Body of pancreas (tissue), 4 donors: Measurements from ENCODE around the gene KLHL29. TPM values are rescaled to one million over a fixed set of nuclear protein-coding genes. Genes with fewer than 3 reads are reported as not detected.

Experiments used
- ATAC-seq: fragments of 150-250 bp; one replicate; pipeline ENCODE4 v1.9.1; 2016
- DNase-seq, 4 donors: peaks; one replicate each; pipeline ENCODE4 v3.0.0-alpha.2; 2019
- H3K27ac ChIP-seq, 4 donors: fragments of 200-600 bp; sonication (generic); 1 replicate in 3 of 4; 2 replicates in 1 of 4; pipeline versions ENCODE4 v1.5.1 to v1.6.1; 2016 to 2019; ENCODE audit warnings: mild to moderate bottlenecking in 1 of 4, mixed read lengths in 1 of 4, moderate library complexity in 1 of 4
- H3K27me3 ChIP-seq, 2 donors: fragments of 200-600 bp; sonication (generic); one replicate each; pipeline ENCODE4 v1.6.0; 2016; ENCODE audit warnings: mild to moderate bottlenecking in 1 of 2
- H3K36me3 ChIP-seq, 2 donors: fragments of 200-600 bp; sonication (generic); replicated peaks in 1 of 2; 2 replicates each; pipeline ENCODE4 v1.5.1; 2016; ENCODE audit warnings: low read depth in 2 of 2; ENCODE audit not compliant: insufficient read depth in 1 of 2
- H3K4me1 ChIP-seq: fragments of 200-600 bp; sonication (generic); one replicate; pipeline ENCODE4 v1.6.0; 2016
- H3K4me3 ChIP-seq, 2 donors: fragments of 200-600 bp; sonication (generic); 1 replicate in 1 of 2; 2 replicates in 1 of 2; pipeline ENCODE4 v1.5.1; 2016 to 2019
- H3K9me3 ChIP-seq, 3 donors: fragments of 200-600 bp; sonication (generic); 1 replicate in 2 of 3; 2 replicates in 1 of 3; pipeline ENCODE4 v1.5.1; 2016
- POLR2A ChIP-seq, 3 donors: fragments of 450-650 bp; IDR thresholded peaks; one replicate each; pipeline ENCODE4 v1.6.1; 2016; ENCODE audit warnings: antibody characterized with exemption in 3 of 3, mild to moderate bottlenecking in 2 of 3
- WGBS, 2 donors: methylation state at CpG; one replicate each; pipeline ENCODE4 v1.1.5; 2017; 5-methylcytosine and 5-hydroxymethylcytosine counted together
- intact Hi-C: fragments of 100-400 bp; cut with DNase I; formaldehyde crosslinking; loops from one replicate; pipeline ENCODE4 v1.15.1; 2023
- total RNA-seq, 2 donors: library from RNA; depleted of rRNA; stranded (reverse); fragments of >200 nt; gene quantifications; one replicate each; pipeline ENCODE4 v1.1.0, GENCODE V29; 2016
- TF ChIP-seq, protein P1 (sequence below), 7 experiments: fragments of 450-650 bp in 4 of 7; fragments of 200-600 bp in 3 of 7; sonication (generic) in 3 of 7; IDR thresholded peaks; one replicate each; pipeline ENCODE4 v1.5.1; 2016 to 2019; ENCODE audit warnings: antibody characterized with exemption in 7 of 7

Gene KLHL29
- total RNA-seq, 2 donors from 2014 or later, result 4.0 to 4.4 TPM

DNA sequence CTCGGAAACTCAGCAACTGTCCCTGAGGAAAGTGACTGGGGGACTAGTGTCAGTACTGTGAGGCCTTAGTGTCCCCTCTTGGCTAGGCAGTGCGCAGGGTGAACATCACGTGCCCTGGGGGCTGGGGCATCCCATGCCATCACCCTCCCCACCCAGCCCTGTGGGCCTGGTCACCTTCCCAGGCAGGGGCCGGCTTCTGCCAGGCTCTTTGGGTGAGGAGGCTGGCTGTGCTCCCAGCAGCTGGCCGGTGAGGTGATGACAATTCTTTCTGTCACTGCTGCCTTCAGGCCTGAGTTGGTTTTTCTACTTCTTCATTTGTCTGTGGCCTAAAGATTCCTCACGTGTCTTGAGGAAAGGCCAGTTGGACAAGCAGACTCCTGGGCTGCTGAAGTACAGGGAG is 180.8 kb downstream of the KLHL29 start:
- TF ChIP-seq, protein P1, sequence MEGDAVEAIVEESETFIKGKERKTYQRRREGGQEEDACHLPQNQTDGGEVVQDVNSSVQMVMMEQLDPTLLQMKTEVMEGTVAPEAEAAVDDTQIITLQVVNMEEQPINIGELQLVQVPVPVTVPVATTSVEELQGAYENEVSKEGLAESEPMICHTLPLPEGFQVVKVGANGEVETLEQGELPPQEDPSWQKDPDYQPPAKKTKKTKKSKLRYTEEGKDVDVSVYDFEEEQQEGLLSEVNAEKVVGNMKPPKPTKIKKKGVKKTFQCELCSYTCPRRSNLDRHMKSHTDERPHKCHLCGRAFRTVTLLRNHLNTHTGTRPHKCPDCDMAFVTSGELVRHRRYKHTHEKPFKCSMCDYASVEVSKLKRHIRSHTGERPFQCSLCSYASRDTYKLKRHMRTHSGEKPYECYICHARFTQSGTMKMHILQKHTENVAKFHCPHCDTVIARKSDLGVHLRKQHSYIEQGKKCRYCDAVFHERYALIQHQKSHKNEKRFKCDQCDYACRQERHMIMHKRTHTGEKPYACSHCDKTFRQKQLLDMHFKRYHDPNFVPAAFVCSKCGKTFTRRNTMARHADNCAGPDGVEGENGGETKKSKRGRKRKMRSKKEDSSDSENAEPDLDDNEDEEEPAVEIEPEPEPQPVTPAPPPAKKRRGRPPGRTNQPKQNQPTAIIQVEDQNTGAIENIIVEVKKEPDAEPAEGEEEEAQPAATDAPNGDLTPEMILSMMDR (IDR thresholded peaks at IDR 0.05), result no peak
- no peak for TF ChIP-seq POLR2A (IDR thresholded peaks at IDR 0.05)
- Histone ChIP-seq H3K9me3 (no peaks in the 10 kb centered on the region), H3K4me1 (peaks cover 24% of the 10 kb centered on the region), H3K36me3 (no peaks in the 10 kb centered on the region), H3K4me3 (no peak overlapping the region), H3K27ac (no peak overlapping the region), H3K27me3 (no peaks in the 10 kb centered on the region)
- intact Hi-C loops, result no loop called here
- ATAC-seq (no peak), DNase-seq (no peak)
- 77 to 90% methylated on average over 4 to 6 of the region's 6 CpGs for WGBS, 2 donors

DNA sequence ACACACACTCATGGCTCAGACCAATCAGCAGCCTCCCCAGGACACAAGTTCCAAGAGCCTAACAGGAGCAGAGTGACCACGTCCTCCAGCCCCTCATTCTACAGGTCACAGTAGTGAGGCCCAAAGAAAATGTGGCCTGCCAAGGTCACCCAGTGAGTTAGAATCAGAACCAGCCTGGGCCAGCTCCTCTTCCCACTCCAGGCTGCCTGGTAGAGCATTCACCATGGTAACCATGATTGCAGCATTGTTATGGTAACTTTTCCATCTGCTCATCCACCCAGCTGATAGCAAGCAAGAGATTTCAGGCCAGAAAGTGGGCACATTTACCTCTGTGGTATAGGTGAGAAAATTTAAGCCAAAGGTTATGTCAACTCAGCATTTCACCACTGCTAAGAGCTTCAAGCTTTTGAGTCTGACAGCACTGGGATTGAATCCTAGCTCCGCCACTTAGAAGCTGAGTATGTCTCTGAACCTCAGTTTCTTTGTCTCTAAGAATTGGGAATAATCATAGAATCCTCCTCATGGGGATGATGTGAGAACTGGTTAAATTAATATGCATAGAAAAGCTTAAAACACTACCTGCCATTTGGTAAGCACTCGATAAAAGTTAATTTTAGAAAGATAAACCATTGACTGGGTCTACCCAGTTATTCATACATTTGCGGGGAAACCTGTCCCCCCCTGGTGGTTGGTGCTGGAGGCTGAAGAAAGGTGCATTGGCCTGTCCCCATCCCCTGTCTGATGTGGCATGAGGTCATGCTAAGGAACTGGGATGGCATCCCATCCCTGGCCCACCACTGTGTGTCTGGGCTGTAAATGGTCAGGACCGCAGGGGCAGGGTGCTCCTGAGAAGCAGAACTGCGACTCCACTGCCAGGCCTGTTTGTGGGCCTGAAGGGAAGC is 181.5 kb downstream of the KLHL29 start:
- Histone ChIP-seq H3K9me3 (no peaks in the 10 kb centered on the region), H3K27me3 (no peaks in the 10 kb centered on the region), H3K4me3 (no peak overlapping the region), H3K27ac (no peak overlapping the region), H3K4me1 (peaks cover 24% of the 10 kb centered on the region), H3K36me3 (no peaks in the 10 kb centered on the region)
- intact Hi-C loops, result no loop called here
- WGBS, 2 donors, result 79 to 83% methylated on average over 5 to 6 of the region's 6 CpGs
- DNase-seq (no peak), ATAC-seq (no peak)
- TF ChIP-seq, protein P1 (IDR thresholded peaks at IDR 0.05), result no peak
- no peak for TF ChIP-seq POLR2A (IDR thresholded peaks at IDR 0.05)

DNA sequence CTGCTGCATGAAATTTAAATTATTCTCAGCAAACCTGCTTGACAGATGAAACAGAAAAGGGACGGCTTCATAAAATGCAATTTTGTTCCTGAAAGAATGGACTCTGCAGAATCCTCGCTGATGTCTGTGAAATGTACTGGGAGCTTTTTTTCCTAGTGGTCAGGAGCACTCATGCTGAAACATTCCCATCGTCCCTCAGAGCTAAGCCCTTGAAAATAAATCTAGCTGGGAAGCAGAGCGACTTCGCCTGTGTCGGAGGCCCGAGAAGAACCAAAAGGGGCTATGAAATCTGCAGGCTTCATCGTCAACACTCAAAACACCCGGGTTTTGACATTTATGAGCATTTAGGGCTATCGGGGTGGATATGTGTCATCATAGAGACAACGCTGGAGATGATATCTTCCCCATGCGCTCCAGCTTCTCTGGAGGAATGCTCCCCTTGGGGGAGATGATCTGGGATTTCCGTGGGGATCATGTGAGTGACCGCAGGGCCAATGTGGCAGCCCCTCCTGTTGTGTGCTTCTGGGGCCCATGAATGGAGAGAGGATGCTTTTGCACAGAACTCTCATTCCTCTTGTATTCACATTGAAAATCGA is 182.3 kb downstream of the KLHL29 start:
- H3K27me3 ChIP-seq, result no peaks in the 10 kb centered on the region
- ATAC-seq (no peak), DNase-seq (no peak)
- TF ChIP-seq, protein P1 (IDR thresholded peaks at IDR 0.05), result no peak
- no peak for TF ChIP-seq POLR2A (IDR thresholded peaks at IDR 0.05)
- WGBS, 2 donors, result 78% methylated on average over 13 to 15 of the region's 15 CpGs
- H3K4me1 ChIP-seq, result peaks cover 24% of the 10 kb centered on the region
- H3K4me3 ChIP-seq, result no peak overlapping the region
- intact Hi-C loops, result no loop called here
- H3K9me3 ChIP-seq, result no peaks in the 10 kb centered on the region
- H3K36me3 ChIP-seq, result no peaks in the 10 kb centered on the region
- H3K27ac ChIP-seq, result no peak overlapping the region

DNA sequence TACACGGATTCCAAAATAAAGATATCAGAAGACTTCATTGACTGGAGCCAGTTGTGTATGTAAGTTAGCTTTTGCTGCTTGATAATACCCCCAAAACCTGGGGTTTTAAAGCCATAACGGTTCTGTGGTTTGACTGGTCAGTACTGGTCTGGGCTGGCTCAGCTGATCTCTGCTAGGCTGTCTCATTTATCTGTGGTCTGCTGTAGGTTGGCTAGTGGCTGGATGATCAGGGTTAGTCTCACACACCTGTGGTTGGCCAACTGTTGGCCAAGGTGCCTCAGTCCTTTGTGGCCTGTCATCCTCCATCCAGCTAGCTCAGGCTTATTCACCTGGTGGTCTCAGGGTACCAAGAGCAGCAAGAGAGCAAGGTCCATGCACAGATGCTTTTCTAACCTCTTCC is 183.2 kb downstream of the KLHL29 start:
- H3K4me1 ChIP-seq, result peaks cover 15% of the 10 kb centered on the region
- ATAC-seq (no peak), DNase-seq (no peak)
- H3K36me3 ChIP-seq, result no peaks in the 10 kb centered on the region
- H3K27ac ChIP-seq, result no peak overlapping the region
- H3K27me3 ChIP-seq, result no peaks in the 10 kb centered on the region
- intact Hi-C loops, result no loop called here
- no peaks in the 10 kb centered on the region for H3K9me3 ChIP-seq
- TF ChIP-seq POLR2A (IDR thresholded peaks at IDR 0.05), result no peak
- TF ChIP-seq, protein P1 (IDR thresholded peaks at IDR 0.05), result no peak
- 52 to 54% methylated on average over 2 of the region's 2 CpGs for WGBS, 2 donors
- no peak overlapping the region for H3K4me3 ChIP-seq
